Endothelial cell of umbilical vein (primary cell): Measurements from ENCODE around the gene RSL1D1.

Experiments used
- CTCF ChIP-seq, 2 donors: IDR thresholded peaks; 1 replicate in 1 of 2; 2 replicates in 1 of 2; pipeline ENCODE4 v1.5.1; 2011; ENCODE audit warnings: low read length in 2 of 2, mild to moderate bottlenecking in 2 of 2, moderate library complexity in 2 of 2, control low read depth in 1 of 2, inconsistent platforms in 1 of 2, low read depth in 1 of 2; ENCODE audit not compliant: insufficient read depth in 1 of 2; ENCODE audit errors: extremely low read depth in 1 of 2
- POLR2AphosphoS5 ChIP-seq: IDR thresholded peaks from 2 replicates; pipeline ENCODE4 v1.6.1; 2012; ENCODE audit warnings: low read depth, mild to moderate bottlenecking, control low read depth, low read length, moderate library complexity; ENCODE audit not compliant: insufficient read depth

DNA sequence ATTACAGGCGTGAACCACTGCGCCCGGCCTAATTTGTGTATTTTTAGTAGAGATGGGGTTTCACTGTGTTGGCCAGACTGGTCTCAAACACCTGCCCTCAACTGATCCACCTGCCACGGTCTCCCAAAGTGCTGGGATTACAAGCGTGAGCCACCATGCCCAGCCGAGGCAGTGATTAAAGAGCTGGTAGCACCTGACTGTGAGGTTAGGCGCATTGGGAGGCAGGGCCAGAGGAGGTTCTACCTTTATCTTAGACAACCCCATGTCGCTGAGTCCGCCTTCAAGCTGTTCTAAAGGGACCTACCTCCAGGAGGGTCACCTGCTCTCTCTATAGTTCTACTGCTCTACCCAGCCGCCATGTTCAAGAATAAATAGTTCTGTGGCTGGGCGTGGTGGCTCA, 8.1 kb downstream of the RSL1D1 start:
- TF ChIP-seq CTCF (IDR thresholded peaks at IDR 0.05; ENCODE audit: extremely low read depth in 1 of 2, insufficient read depth in 1 of 2, low read depth in 1 of 2, low read length in 2 of 2) (no peak), POLR2AphosphoS5 (no peak)
